HG02759 (cell line): ENCODE results near the gene MTRF1.
"Not testable (repeated sequence)": the region's sequence is repeated elsewhere in the genome, so short reads cannot be mapped to it uniquely, and the experiment has no call there.

Experiments used
- ATAC-seq: cut with Tn5 transposase; IDR thresholded peaks from one replicate; pipeline ENCODE4 v1.9.1; 2021; ENCODE audit warnings: mild to moderate bottlenecking, moderate library complexity; ENCODE audit not compliant: unreplicated experiment

Gene MTRF1

DNA sequence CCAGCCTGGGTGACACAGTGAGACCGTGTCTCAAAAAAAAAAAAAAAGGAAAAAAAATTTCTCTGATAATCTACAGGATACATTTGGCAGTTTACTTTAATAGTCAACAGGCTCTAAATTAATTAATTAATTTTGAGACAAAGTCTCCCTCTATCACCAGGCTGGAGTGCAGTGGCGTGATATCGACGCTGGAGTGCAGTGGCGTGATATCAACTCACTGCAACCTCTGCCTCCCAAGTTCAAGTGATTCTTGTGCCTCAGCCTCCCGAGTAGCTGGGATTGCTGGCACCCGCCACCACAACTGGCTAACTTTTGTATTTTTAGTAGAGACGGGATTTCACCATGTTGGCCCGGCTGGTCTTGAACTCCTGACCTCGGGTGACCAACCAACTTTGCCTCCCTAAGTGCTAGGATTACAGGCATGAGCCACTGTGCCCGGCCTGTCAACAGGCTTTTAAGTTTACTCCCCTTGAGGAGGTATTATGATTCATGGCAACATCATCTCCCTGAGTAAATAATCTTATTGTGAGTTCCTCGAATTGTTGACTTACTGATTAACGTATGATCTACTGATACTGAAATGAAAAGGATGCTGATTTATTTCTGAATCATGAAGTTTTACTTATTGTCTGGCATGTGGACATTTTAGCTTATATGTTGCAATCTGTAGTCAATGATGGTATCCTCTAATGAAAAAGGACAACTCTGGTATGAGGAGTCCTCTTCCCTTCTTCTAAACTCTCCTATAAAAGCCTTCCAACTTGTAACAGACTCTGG, 21.3 kb upstream of the MTRF1 start:
- no peak for ATAC-seq

DNA sequence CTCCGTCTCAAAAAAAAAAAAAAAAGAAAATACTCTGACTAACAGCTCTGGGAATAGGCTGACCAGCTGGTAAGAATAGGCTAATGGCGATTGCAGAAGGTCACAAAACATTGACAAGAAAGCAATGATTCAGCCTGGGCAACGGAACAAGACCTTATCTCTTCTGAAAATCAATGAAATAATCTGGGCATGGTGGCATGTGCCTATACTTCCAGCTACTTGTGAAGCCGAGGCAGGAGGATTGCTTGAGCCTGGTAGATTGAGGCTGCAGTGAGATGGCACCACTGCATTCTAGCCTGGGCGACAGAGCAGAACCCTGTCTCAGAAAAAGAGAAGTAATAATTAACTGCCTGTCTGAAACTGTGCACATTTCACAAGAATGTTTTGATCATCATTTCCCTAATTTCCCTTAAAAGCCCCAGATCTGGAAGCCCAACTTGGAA, 18.8 kb upstream of the MTRF1 start:
- no peak for ATAC-seq

DNA sequence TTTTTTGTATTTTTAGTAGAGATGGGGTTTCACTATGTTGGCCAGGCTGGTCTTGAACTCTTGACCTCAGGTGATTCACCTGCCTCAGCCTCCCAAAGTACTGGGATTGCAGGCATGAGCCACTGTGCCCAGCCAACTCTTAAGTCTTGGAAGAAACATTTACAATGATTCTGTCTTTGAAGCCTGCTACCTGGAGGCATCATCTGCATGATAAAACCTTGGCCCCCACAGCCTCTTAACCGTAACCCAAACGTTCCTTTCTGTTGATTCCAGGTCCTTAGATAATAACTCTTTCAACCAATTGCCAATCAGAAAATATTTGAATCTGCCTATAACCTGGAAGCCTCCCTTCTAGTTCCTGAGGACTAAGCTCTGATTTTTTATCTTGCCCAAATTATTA, 15.8 kb upstream of the MTRF1 start:
- not testable (repeated sequence) for ATAC-seq

DNA sequence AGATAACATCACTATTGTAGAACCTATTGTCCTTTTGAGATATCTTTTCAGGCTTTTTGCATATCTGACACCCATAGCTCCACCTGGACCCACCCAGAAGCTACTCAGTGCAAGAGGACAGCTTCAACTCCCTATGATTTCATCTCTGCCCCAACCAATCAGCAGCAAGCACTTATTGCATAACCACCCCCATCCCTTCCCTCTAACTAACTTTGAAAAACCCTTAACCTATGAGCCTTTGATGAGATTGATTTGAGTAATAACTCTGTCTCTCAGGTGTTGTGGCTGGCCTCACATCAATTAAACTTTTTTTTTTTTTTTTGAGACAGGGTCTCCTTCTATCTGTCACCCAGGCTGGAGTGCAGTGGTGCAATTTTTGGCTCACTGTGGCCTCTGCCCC, 13.4 kb upstream of the MTRF1 start:
- no peak for ATAC-seq

DNA sequence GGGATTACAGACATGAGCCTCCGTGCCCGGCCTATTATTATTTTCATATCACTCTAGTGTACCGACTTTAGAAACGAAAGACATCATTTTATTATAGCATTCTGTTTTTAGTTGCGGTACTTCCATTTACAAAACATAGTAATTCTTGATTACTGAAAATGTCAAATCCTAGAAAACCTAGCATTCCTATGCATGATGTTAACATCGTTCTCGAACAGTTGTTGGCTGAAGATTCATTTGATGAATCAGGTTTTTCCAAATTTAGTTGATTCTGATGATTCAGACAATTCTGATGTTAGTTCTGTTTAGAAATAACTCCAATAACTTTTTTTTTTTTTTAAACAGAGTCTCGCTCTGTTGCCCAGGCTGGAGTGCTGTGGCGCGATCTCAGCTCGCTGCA, 11.5 kb upstream of the MTRF1 start:
- no peak for ATAC-seq

DNA sequence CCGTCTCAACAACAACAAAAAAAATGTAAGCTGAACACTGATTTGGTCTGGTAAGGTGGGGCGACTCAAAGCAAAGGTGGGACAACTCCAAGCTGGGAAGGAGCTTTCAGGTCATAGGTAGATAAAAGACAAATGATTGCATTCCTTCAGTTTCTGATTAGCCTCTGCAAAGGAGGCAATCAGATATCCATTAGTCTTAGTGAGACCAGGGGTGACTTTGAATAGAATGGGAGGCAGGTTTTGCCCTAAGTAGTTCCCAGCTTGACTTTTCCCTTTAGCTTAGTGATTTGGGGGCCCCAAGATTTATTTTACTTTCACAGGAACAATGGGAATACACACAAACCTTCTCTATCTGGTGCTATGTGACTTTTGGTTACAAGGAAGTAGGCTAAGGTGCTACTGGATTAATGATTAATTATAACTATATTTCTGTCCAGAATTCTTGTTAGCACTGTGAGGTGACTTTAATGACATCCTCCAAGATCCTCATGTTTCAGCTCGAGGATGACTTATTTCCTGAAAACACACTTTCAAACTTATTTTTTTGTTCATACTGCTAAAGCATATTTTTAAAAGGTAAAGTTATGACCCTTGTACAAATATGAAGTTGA, 10.6 kb upstream of the MTRF1 start:
- no peak for ATAC-seq

DNA sequence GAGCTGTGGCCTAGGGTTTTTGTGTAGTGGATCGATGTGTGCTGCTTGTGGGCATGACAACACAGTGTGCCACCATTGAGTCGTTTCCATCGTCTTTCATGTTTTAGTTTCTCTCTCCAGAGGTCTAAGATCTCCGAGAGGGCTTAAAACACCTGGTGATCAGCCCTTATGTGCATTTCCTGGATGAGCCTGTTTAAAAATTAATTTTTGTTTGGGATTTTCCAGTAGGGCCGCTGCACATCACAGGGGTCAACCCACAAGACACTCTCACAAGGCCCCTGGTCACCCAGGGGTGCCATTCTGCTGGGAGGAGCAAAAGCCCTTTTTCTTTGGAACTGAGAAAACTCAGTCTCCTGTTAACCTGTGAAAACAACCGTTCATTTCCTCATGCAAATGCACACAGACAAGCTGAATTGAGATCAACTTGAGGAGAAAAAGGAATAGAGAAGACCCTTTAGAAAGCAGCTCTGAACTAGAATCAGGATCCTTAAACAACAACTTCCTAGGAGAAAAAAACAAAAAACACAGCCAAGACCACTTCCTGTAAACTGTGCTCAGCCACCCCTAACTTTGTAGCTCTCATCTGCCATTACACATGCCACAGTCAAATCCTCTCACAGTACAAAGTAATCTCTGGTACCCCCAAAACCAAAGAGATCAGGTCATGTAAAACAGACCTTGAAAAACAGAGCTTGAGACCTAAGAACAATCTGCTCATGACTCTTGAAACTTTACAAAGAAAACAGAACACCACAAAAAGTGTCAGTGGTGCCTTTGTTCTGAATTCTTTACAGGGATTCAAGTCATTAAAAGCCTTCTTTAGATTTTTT, 8.3 kb upstream of the MTRF1 start:
- ATAC-seq = no peak

DNA sequence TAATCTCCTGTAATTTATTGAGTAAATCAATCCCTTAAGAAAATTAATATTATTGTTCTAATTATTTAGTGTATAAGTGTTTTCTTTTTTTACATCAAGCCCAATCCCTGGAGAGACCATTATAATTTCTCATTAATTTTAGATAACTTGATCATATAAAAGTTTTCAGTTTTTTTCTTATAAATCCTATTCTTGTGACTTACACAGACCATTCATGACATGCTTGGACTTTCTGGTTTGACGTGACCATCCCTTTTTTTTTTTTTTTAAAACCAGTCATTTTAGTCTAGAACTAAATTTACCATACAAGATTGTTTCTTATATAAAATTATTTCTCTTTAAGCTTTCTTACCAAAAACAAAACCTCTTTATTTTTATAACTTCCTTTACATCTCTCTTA, 5.4 kb upstream of the MTRF1 start:
- no peak for ATAC-seq

DNA sequence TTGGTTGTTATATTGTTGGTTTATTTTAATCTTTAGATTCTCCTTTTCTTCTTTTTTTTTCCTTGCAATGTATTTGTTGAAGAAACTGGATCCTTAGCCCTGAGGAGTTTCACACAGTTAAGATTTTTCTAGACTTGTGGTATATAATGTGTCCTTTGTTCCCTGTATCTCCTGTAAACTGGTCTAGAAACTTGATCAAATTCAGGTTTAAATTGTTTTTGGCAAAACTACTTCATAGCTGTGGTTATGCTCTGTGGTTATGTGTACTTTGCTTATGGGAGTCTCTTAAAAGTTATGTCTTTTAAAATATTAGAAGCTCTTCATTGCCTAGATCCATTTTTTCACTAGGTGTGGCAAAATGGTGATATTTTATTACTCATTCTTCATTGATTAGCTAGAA, 3.7 kb upstream of the MTRF1 start:
- ATAC-seq = no peak

DNA sequence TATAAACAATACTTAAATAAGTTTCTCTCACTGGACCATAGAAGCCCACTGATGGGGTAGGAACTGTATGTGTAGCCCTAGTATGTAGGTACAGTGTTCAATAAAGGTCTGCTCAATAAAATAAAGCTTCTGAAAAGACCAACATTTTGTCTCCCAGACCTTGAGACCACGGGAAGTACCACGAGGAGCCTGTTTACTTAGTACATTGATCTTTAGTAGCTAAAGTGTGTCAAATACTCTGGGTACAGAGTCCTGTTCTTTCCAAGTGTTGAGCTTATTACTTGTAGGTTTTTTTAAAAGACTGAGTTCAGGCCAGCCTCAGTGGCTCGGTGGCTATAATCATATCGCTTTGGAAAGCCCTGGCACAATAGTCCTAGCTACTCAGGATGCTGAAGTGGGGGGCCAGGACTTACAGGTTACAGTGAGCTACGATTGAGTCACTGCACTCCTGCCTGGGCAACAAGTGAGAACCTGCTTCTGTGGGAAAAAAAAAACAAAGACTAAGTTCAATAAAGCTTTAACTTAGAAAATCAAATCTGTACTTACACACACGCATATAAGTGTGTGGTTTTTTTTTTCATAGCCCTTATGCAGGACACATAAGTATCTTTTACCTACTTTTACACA, 3.4 kb downstream of the MTRF1 start:
- no peak for ATAC-seq

DNA sequence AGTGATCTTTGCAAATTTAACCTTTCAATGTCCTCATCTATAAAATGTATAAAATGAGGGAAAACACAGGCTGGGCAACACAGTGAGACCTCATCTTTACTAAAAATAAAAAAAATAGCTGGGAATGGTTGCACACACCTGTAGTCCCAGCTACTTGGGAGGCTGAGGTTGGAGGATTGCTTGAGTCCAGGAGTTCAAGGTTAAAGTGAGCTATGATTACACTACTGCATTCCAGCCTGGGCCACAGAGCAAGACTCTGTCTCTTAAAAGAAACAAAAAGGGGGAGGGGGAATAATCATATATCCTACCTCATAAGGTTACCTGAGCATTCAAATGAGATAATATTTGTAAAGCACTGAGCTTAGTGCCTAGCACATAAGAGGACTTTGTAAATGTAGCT, 5.8 kb downstream of the MTRF1 start:
- no peak for ATAC-seq

DNA sequence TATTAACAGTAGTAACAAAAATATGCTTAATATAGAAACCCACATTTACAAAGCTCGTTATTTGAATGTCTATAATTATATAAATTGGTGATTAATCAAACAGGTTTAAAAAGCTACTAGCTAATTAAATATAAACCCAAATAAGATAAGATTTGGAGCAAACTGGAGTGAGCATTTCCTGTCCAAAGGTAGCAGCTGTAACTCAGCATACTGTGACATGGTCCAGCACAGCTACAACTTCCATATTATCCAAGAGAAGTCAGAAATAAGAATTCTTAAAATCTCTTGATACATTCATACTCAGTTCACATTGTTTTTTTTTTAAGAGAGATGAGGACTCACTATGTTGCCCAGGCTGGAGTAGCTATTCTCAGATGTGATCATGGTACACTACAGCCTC, 8.5 kb downstream of the MTRF1 start:
- no peak for ATAC-seq

DNA sequence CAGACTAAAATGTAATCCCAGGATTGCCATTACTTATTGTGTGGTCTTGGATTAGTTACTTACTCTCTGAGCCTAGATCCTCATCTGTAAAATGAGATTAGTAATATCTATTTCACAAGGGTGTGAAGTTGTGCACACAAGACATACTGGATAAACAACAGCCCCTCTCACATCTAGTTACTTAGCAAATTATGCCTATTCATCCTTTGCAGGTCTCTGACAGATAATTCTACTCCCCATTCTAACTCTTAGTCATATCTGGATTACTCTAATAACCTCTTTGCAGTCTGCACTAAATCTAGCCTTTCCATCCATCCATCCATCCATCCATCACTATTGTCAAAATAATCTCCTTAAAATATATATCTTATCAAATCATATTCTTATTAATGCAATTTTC, 12.4 kb downstream of the MTRF1 start:
- ATAC-seq = no peak

DNA sequence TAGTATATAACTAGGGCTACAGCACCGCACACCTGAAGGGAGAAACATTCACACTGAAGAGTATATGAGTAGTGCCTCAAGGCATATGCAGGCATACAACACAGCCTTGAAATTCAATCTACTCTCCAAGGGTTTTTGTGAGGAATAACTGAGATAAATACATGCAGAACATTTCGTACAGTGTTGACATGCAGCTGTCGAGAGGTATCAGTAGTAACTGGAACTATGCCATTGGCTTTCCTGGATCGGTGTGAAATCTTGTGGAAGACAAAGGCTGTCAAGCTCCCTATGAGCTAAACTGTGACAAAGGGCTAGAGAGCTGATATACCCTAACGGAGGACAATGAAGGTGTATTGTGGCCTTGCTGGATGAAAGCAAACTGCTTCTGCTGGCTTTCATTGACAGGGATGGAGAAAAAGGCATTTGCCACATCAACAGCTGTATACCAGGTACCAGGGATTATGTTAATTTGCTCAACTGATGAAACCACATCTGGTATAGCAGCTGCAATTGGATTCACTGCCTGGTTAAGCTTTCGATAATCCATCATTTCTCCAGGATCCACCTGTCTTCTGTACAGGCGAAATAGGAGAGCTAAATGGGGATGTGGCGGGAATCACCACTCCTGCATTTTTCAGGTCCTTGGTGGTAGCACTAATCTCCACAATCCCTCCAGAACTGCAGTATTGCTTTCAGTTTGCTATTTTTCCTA, 16.3 kb downstream of the MTRF1 start:
- ATAC-seq = no peak

DNA sequence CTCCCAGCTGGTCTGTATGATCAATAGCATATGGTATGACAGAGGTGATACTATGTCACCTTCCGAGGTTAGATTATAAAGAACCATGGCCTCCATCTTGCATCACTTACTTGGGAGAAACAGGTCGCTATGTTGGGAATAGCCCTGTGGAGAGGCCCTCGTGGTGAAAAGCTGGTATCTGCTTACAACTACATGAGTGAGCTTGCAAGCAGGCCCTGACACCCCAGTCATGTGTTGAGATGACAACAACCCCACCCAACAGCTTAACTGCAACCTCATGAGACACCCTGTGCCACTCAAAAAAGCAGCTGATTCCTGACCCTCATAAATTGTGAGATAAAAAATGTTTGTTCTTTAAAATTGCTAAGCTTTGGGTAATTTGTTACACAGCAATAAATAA, 18.8 kb downstream of the MTRF1 start:
- no peak for ATAC-seq

DNA sequence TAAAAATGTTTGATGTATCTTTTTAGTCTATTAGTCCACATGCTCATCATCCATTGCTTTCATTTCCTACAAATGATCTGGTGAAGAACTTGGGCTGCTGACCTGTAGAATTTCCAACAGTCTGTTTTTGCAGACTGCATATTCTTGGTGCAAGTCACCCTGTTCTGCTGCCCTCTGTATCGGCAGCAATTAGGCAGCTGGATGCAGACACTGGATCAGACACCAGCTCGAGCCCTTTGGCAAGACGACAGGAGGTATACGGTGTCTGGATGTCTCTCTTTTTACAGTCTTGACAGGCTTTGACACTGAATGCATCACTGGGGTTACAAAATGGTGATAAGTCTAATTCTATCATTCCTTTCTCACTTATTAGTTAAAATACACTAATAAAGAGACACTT, 21.8 kb downstream of the MTRF1 start:
- no peak for ATAC-seq

DNA sequence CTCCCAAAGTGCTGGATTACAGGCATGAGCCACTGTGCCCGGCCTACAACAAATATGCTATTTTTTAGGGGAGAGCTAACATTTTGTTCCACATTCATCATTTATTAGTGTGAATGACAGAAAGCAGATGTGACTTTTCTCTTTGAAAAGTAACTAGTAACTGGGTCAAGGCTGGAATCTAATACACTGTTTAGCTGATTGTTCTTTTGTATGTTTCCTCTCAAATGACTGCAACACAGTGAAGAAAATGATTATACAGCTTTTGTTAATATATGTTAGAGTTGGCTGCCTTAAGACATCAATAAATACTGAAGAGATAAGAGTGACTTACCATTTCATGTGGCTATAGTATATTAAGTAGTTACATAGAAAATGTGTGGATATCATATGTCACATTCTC, 27.0 kb downstream of the MTRF1 start:
- ATAC-seq = no peak

DNA sequence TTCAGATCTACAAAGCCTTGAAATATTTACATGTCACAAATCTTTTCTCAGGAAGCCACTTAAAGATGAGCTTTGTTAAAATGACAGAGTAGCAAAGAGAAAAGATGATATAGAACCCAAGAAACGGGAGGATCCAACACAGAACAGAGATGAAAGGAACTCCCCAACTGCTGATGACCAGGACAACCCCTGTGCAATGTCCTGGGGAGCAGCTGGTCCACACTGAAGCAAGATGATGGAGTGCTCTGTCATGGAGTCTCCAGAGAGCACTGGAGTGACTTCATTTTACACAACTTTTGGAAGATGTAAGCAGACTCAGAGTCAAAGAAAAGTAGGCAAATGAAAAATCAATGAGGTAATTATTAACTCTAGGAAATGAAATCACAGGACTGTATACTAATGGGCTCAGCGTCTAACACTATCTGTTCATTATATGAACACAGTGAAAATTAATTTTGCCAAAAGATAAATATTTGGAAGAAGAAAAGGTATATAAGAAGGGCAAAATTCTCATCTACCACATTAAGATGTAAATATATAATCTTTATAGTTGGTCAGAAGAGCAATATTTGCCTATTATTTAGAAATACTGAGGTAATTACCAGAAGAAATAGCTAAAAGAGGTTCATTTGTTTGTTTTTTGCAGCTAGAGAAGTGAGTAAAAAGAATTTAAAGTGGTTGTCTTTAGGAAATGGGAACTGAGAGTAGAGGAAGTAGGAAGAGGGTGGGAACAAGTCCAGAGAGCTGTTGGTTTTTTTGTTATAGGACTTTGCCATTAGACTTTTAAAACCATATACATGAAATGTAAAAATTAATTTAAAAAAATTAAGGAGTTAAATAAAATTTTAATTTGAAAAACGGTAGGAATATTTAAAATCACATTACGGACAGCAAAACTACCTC, 30.5 kb downstream of the MTRF1 start:
- no peak for ATAC-seq

DNA sequence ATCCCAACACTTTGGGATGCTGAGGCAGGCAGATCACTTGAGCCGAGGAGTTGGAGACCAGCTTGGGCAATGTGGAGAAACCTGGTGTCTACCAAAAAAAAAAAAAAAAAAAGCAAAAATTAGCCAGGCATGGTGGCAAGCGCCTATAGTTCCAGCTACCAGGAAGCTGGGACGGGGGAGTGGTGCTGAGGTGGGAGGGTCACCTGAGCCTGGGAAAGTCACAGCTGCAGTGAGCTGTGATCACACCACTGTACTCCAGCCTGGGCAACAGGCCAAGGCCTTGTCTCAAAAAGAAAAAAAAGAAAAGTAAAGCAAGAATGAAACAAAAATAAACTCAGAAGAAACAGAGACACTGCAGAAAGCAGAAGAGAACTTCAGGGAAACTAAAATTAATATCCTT, 31.6 kb downstream of the MTRF1 start:
- ATAC-seq = no peak
